Measurements from ENCODE around the gene WNT9A.

GRCh38 chr1:227883641-227884301 is 64.0 kb downstream of the WNT9A start:
- no peak for TF ChIP-seq CTCF (IDR thresholded peaks at IDR 0.05)
- TF ChIP-seq POLR2A (IDR thresholded peaks at IDR 0.05): no peak

All from right lobe of liver (tissue), 4 donors.